GM23248 (cell line): ENCODE data around the gene FSD1L.

Experiments
- EZH2 ChIP-seq: fragments of 200-600 bp; sonication (generic); IDR thresholded peaks from 2 replicates; pipeline ENCODE4 v1.6.1; 2018; ENCODE audit warnings: antibody characterized with exemption, mild to moderate bottlenecking; ENCODE audit not compliant: insufficient read depth, poor library complexity, severe bottlenecking
- EZH2phosphoT487 ChIP-seq: fragments of 200-600 bp; sonication (generic); IDR thresholded peaks from 2 replicates; pipeline ENCODE4 v1.6.1; 2018; ENCODE audit warnings: antibody characterized with exemption, moderate library complexity, mild to moderate bottlenecking, low read depth; ENCODE audit not compliant: insufficient read depth

DNA sequence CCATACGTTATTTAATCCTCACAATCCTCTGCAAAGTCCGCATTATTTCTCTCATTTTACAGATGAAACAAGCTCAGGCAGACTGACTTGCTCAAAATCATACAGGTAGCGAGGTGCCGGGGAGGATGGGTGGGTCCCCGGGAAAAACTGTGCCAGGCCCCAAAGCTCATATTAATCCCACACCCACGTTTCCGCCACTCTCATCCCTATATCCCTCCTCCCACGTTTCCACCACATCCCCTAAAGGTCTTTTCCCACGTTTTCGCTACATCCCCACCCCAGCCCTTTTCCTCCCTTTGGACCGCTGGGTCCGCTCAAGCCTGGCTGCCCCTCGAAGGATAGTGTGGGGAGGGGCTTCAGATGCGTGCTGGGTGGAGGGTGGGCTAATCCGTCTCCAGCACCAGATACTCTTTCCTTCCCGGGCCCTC, 434 bp upstream of the FSD1L start:
- no peak for TF ChIP-seq EZH2phosphoT487
- TF ChIP-seq EZH2, result no peak
